Measurements from ENCODE around the gene PPFIBP2.

DNA sequence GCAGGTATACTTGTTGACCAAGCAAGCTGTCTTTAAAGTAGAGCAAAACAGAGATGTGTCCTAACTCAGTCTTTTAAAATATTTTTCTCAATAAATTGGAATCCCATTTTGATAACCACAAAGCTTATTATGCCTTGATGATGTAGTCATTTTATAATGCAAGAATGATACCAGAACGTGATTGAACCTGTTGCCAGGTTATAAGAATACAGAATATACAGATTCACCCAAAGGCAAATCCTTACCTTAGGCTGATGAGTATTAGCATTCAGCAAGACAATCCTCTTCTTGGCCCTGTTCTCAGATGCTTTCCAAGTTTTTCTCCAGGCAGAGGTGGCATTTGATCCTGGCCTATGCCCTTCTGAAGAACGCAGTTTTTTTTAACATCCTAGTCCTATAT is 76.1 kb downstream of the PPFIBP2 start:
- TF ChIP-seq CREB5 (CRISPR knock-in tag; IDR thresholded peaks at IDR 0.05; ENCODE audit: low read depth) (no peak), RARB (CRISPR knock-in tag; IDR thresholded peaks at IDR 0.05) (no peak), ARNTL (CRISPR knock-in tag; IDR thresholded peaks at IDR 0.05; ENCODE audit: borderline replicate concordance, low read depth) (no peak), PATZ1 (CRISPR knock-in tag; IDR thresholded peaks at IDR 0.05; ENCODE audit: borderline replicate concordance) (no peak), TOX (CRISPR knock-in tag; IDR thresholded peaks at IDR 0.05; ENCODE audit: borderline replicate concordance) (no peak), ZC3H10 (CRISPR knock-in tag; IDR thresholded peaks at IDR 0.05) (no peak), ZFP30 (CRISPR knock-in tag; IDR thresholded peaks at IDR 0.05) (no peak), ZNF8 (CRISPR knock-in tag; IDR thresholded peaks at IDR 0.05) (no peak), OSR1 (CRISPR knock-in tag; IDR thresholded peaks at IDR 0.05) (no peak), GLIS3 (CRISPR knock-in tag; IDR thresholded peaks at IDR 0.05) (no peak)

Measured in SK-N-SH treated with all-trans-retinoic acid at 6 μM for 48 hours (cell line).